HUES64 (cell line): Measurements from ENCODE around the gene NHERF1.

Source experiments
- H3K27ac ChIP-seq: 2 replicates; pipeline ENCODE4 v1.7.0; 2013; ENCODE audit warnings: low read depth, low read length, inconsistent platforms
- H3K27me3 ChIP-seq: 2 replicates; pipeline ENCODE4 v1.6.1; 2013; ENCODE audit warnings: mild to moderate bottlenecking, low read length; ENCODE audit not compliant: insufficient read depth
- H3K36me3 ChIP-seq: 2 replicates; pipeline ENCODE4 v1.6.1; 2013; ENCODE audit warnings: mild to moderate bottlenecking, low read length; ENCODE audit not compliant: insufficient read depth
- H3K4me1 ChIP-seq: 2 replicates; pipeline ENCODE4 v1.6.1; 2013; ENCODE audit warnings: mild to moderate bottlenecking, low read length, moderate library complexity; ENCODE audit not compliant: insufficient read depth
- H3K4me3 ChIP-seq: 2 replicates; pipeline ENCODE4 v1.5.1; 2013; ENCODE audit warnings: mild to moderate bottlenecking, low read length, moderate library complexity
- H3K9ac ChIP-seq: 2 replicates; pipeline ENCODE4 v1.6.1; 2013; ENCODE audit warnings: mild to moderate bottlenecking, low read depth, low read length
- H3K9me3 ChIP-seq: 2 replicates; pipeline ENCODE4 v1.6.1; 2013; ENCODE audit warnings: low read depth, low read length; ENCODE audit not compliant: insufficient read depth
- WGBS: fragments of 150-250, 120-280 bp; methylation state at CpG from one replicate; pipeline ENCODE4 v1.1.7; 2013; ENCODE audit warnings: missing lambda C conversion rate; 5-methylcytosine and 5-hydroxymethylcytosine counted together

Gene NHERF1

GRCh38 chr17:74720506-74720905, 27.9 kb upstream of the NHERF1 start:
- H3K4me3 ChIP-seq, result no peak overlapping the region
- no peaks in the 10 kb centered on the region for H3K36me3 ChIP-seq
- H3K9ac ChIP-seq, result no peak overlapping the region
- no peaks in the 10 kb centered on the region for H3K27me3 ChIP-seq
- 92% methylated on average over 4 of the region's 4 CpGs for WGBS
- no peaks in the 10 kb centered on the region for H3K4me1 ChIP-seq
- H3K27ac ChIP-seq, result no peak overlapping the region
- H3K9me3 ChIP-seq, result no peaks in the 10 kb centered on the region

GRCh38 chr17:74722782-74723181, 25.6 kb upstream of the NHERF1 start:
- no peak overlapping the region for H3K9ac ChIP-seq
- 94% methylated on average over 4 of the region's 4 CpGs for WGBS
- no peaks in the 10 kb centered on the region for H3K36me3 ChIP-seq
- H3K4me1 ChIP-seq, result no peaks in the 10 kb centered on the region
- H3K9me3 ChIP-seq, result no peaks in the 10 kb centered on the region
- H3K27ac ChIP-seq, result no peak overlapping the region
- H3K27me3 ChIP-seq, result no peaks in the 10 kb centered on the region
- H3K4me3 ChIP-seq, result no peak overlapping the region

- WGBS, result 88% methylated on average over 5 of the region's 5 CpGs
- H3K9ac ChIP-seq, result no peak overlapping the region
- H3K4me3 ChIP-seq, result no peak overlapping the region
- H3K36me3 ChIP-seq, result no peaks in the 10 kb centered on the region
- H3K27me3 ChIP-seq, result no peaks in the 10 kb centered on the region
- H3K4me1 ChIP-seq, result no peaks in the 10 kb centered on the region
- H3K9me3 ChIP-seq, result no peaks in the 10 kb centered on the region
- no peak overlapping the region for H3K27ac ChIP-seq
These were observed 24.5 kb upstream of the NHERF1 start for GRCh38 chr17:74723891-74724290.

- Histone ChIP-seq H3K9ac (no peak overlapping the region), H3K4me1 (no peaks in the 10 kb centered on the region), H3K27ac (no peak overlapping the region), H3K9me3 (no peaks in the 10 kb centered on the region), H3K4me3 (no peak overlapping the region), H3K27me3 (no peaks in the 10 kb centered on the region), H3K36me3 (no peaks in the 10 kb centered on the region)
- 90% methylated on average over 3 of the region's 3 CpGs for WGBS
These were observed 23.3 kb upstream of the NHERF1 start for GRCh38 chr17:74725111-74725510.

GRCh38 chr17:74728033-74728701, 20.3 kb upstream of the NHERF1 start:
- H3K4me3 ChIP-seq, result no peak overlapping the region
- WGBS, result 93% methylated on average over 3 of the region's 3 CpGs

GRCh38 chr17:74728702-74729075, 19.7 kb upstream of the NHERF1 start:
- Histone ChIP-seq H3K27me3 (no peaks in the 10 kb centered on the region), H3K36me3 (no peaks in the 10 kb centered on the region), H3K27ac (no peak overlapping the region), H3K4me3 (no peak overlapping the region), H3K9me3 (no peaks in the 10 kb centered on the region), H3K4me1 (no peaks in the 10 kb centered on the region), H3K9ac (no peak overlapping the region)
- WGBS, result 85% methylated on average over 3 of the region's 3 CpGs

More at GRCh38 chr17:74728033-74728701, 20.3 kb upstream of the NHERF1 start:
- Histone ChIP-seq H3K27me3 (no peaks in the 10 kb centered on the region), H3K9me3 (no peaks in the 10 kb centered on the region), H3K9ac (no peak overlapping the region), H3K4me1 (no peaks in the 10 kb centered on the region), H3K36me3 (no peaks in the 10 kb centered on the region), H3K27ac (no peak overlapping the region)

- H3K4me1 ChIP-seq, result no peaks in the 10 kb centered on the region
These were observed 19.1 kb upstream of the NHERF1 start for GRCh38 chr17:74729368-74729767.

GRCh38 chr17:74729866-74730265, 18.6 kb upstream of the NHERF1 start:
- no peak overlapping the region for H3K9ac ChIP-seq
- no peaks in the 10 kb centered on the region for H3K9me3 ChIP-seq
- no peak overlapping the region for H3K27ac ChIP-seq
- H3K4me3 ChIP-seq, result no peak overlapping the region
- WGBS, result 96% methylated on average over 15 of the region's 15 CpGs
- H3K36me3 ChIP-seq, result no peaks in the 10 kb centered on the region
- H3K27me3 ChIP-seq, result peaks cover 4% of the 10 kb centered on the region; the same call in 1 of the 2 replicates
- no peaks in the 10 kb centered on the region for H3K4me1 ChIP-seq

More at GRCh38 chr17:74729368-74729767, 19.1 kb upstream of the NHERF1 start:
- no peak overlapping the region for H3K27ac ChIP-seq
- 90% methylated on average over 5 of the region's 5 CpGs for WGBS
- H3K9ac ChIP-seq, result no peak overlapping the region
- no peaks in the 10 kb centered on the region for H3K36me3 ChIP-seq
- H3K9me3 ChIP-seq, result no peaks in the 10 kb centered on the region
- no peak overlapping the region for H3K4me3 ChIP-seq
- H3K27me3 ChIP-seq, result peaks cover 4% of the 10 kb centered on the region; the same call in 1 of the 2 replicates

GRCh38 chr17:74730491-74731346, 17.7 kb upstream of the NHERF1 start:
- Histone ChIP-seq H3K4me3 (no peak overlapping the region), H3K27ac (no peak overlapping the region), H3K27me3 (peaks cover 12% of the 10 kb centered on the region), H3K9me3 (no peaks in the 10 kb centered on the region), H3K36me3 (no peaks in the 10 kb centered on the region), H3K4me1 (no peaks in the 10 kb centered on the region), H3K9ac (no peak overlapping the region)
- 93% methylated on average over 15 of the region's 16 CpGs for WGBS

GRCh38 chr17:74731347-74731605, 17.2 kb upstream of the NHERF1 start:
- Histone ChIP-seq H3K36me3 (no peaks in the 10 kb centered on the region), H3K9ac (no peak overlapping the region), H3K9me3 (no peaks in the 10 kb centered on the region), H3K27ac (no peak overlapping the region), H3K4me3 (no peak overlapping the region), H3K4me1 (no peaks in the 10 kb centered on the region), H3K27me3 (peaks cover 17% of the 10 kb centered on the region)
- 88% methylated on average over 4 of the region's 4 CpGs for WGBS

GRCh38 chr17:74732042-74732867, 16.2 kb upstream of the NHERF1 start:
- WGBS, result 73% methylated on average over 12 of the region's 12 CpGs
- no peak overlapping the region for H3K27ac ChIP-seq
- H3K9ac ChIP-seq, result no peak overlapping the region
- H3K4me3 ChIP-seq, result no peak overlapping the region
- no peaks in the 10 kb centered on the region for H3K36me3 ChIP-seq
- H3K9me3 ChIP-seq, result no peaks in the 10 kb centered on the region
- H3K4me1 ChIP-seq, result no peaks in the 10 kb centered on the region
- H3K27me3 ChIP-seq, result peaks cover 26% of the 10 kb centered on the region
